ENCODE results near the gene ANK2. TPM values are rescaled to one million over a fixed set of nuclear protein-coding genes. Genes with fewer than 3 reads are reported as not detected.

ANK2 gene
- total and polyA plus RNA-seq, 2 donors from 2014 or later = 21.1 to 125 TPM

DNA sequence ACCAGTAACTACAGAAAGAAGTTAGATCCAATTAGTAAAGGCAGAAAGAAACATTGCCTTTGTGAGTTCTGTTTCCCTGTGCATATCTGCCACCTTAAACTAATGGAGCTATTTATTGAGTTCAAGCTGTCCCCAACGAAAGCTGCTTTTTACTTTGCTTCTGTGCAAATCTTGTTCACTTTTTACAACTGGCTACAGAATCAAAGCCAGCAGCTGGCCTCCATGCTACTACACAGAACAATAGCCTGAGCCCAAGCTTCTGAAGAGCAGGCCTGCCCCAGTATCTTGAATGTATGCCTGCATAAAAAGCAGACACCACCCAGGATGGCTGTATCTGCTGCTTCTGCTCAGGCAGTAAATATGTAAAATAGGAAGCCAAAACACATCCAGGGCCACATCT, 28.1 kb downstream of the ANK2 start:
- no peaks in the 10 kb centered on the region for H3K9me3 ChIP-seq (ENCODE audit: control insufficient read depth in 2 of 3, insufficient read depth in 1 of 3, low read length in 3 of 3)
- H3K27me3 ChIP-seq (ENCODE audit: control insufficient read depth, insufficient read depth, low read length) = no peaks in the 10 kb centered on the region
- TF ChIP-seq, protein P1, sequence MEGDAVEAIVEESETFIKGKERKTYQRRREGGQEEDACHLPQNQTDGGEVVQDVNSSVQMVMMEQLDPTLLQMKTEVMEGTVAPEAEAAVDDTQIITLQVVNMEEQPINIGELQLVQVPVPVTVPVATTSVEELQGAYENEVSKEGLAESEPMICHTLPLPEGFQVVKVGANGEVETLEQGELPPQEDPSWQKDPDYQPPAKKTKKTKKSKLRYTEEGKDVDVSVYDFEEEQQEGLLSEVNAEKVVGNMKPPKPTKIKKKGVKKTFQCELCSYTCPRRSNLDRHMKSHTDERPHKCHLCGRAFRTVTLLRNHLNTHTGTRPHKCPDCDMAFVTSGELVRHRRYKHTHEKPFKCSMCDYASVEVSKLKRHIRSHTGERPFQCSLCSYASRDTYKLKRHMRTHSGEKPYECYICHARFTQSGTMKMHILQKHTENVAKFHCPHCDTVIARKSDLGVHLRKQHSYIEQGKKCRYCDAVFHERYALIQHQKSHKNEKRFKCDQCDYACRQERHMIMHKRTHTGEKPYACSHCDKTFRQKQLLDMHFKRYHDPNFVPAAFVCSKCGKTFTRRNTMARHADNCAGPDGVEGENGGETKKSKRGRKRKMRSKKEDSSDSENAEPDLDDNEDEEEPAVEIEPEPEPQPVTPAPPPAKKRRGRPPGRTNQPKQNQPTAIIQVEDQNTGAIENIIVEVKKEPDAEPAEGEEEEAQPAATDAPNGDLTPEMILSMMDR (IDR thresholded peaks at IDR 0.05; ENCODE audit: borderline replicate concordance, extremely low read depth, insufficient read depth) = no peak
- H3K36me3 ChIP-seq (ENCODE audit: control insufficient read depth in 2 of 3, insufficient read depth in 3 of 3, low read length in 3 of 3) = no peaks in the 10 kb centered on the region
- DNase-seq (no peak), FAIRE-seq (no peak)
- intact Hi-C loops (cut with DNase I) = no loop called here
- no peak overlapping the region for H3K27ac ChIP-seq (ENCODE audit: low read depth in 2 of 2, low read length in 2 of 2)
- no peak overlapping the region for H3K4me3 ChIP-seq (ENCODE audit: low read length in 3 of 3)
- H3K9ac ChIP-seq (ENCODE audit: low read length in 3 of 3) = no peak overlapping the region
- H3K4me1 ChIP-seq (ENCODE audit: control insufficient read depth in 2 of 3, insufficient read depth in 2 of 3, low read depth in 1 of 3, low read length in 3 of 3) = no peaks in the 10 kb centered on the region

DNA sequence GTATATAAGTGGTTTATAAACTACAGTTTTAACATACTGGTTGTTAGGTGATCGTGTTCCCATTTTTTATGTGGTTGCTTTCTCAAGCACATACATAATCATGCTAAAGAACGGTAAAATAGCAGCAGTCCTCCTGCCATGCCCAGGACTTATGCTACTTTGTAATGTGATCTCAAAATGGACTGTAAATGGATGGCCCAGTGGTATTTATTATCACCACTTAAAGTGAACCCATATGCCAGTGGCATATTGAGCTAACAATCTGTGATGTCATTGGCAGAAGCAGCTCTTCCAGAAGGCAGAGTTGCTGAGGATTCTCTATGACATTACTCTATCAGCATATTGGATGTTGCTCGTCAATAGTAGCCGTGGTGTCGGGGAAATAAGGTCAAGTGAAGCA, 28.6 kb downstream of the ANK2 start:
- H3K9me3 ChIP-seq (ENCODE audit: control insufficient read depth in 2 of 3, insufficient read depth in 1 of 3, low read length in 3 of 3) = no peaks in the 10 kb centered on the region
- FAIRE-seq (no peak), DNase-seq (no peak)
- H3K4me3 ChIP-seq (ENCODE audit: low read length in 3 of 3) = no peak overlapping the region
- H3K27ac ChIP-seq (ENCODE audit: low read depth in 2 of 2, low read length in 2 of 2) = no peak overlapping the region
- no peaks in the 10 kb centered on the region for H3K4me1 ChIP-seq (ENCODE audit: control insufficient read depth in 2 of 3, insufficient read depth in 2 of 3, low read depth in 1 of 3, low read length in 3 of 3)
- H3K27me3 ChIP-seq (ENCODE audit: control insufficient read depth, insufficient read depth, low read length) = no peaks in the 10 kb centered on the region
- H3K9ac ChIP-seq (ENCODE audit: low read length in 3 of 3) = no peak overlapping the region
- TF ChIP-seq, protein P1 (IDR thresholded peaks at IDR 0.05; ENCODE audit: borderline replicate concordance, extremely low read depth, insufficient read depth) = no peak
- H3K36me3 ChIP-seq (ENCODE audit: control insufficient read depth in 2 of 3, insufficient read depth in 3 of 3, low read length in 3 of 3) = no peaks in the 10 kb centered on the region
- intact Hi-C loops (cut with DNase I) = no loop called here

DNA sequence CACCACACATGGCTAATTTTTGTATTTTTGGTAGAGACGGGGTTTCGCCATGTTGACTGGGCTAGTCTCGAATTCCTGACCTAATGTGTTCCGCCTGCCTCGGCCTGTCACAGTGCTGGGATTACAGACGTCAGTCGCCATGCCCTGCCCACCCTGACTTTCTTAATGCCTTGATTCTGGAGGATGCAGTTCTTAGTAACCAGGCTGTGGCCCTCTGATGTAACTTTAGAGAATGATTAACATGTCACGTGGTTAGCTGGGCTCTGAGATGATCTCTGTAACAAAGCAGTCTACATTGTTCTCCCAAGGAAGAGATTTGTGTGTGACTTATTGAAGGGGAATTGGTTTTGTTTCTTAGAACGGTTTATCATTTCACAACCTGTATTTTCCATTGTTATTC, 30.6 kb downstream of the ANK2 start:
- no peak overlapping the region for H3K4me3 ChIP-seq (ENCODE audit: low read length in 3 of 3)
- H3K27ac ChIP-seq (ENCODE audit: low read depth in 2 of 2, low read length in 2 of 2) = no peak overlapping the region
- DNase-seq = peak in 2 of 5 donors; percentile 48
- H3K27me3 ChIP-seq (ENCODE audit: control insufficient read depth, insufficient read depth, low read length) = no peaks in the 10 kb centered on the region
- no peak overlapping the region for H3K9ac ChIP-seq (ENCODE audit: low read length in 3 of 3)
- H3K4me1 ChIP-seq (ENCODE audit: control insufficient read depth in 2 of 3, insufficient read depth in 2 of 3, low read depth in 1 of 3, low read length in 3 of 3) = no peaks in the 10 kb centered on the region
- H3K9me3 ChIP-seq (ENCODE audit: control insufficient read depth in 2 of 3, insufficient read depth in 1 of 3, low read length in 3 of 3) = no peaks in the 10 kb centered on the region
- no peak for FAIRE-seq
- H3K36me3 ChIP-seq (ENCODE audit: control insufficient read depth in 2 of 3, insufficient read depth in 3 of 3, low read length in 3 of 3) = no peaks in the 10 kb centered on the region
- TF ChIP-seq, protein P1 (IDR thresholded peaks at IDR 0.05; ENCODE audit: borderline replicate concordance, extremely low read depth, insufficient read depth) = no peak
- intact Hi-C loops (cut with DNase I) = no loop called here

DNA sequence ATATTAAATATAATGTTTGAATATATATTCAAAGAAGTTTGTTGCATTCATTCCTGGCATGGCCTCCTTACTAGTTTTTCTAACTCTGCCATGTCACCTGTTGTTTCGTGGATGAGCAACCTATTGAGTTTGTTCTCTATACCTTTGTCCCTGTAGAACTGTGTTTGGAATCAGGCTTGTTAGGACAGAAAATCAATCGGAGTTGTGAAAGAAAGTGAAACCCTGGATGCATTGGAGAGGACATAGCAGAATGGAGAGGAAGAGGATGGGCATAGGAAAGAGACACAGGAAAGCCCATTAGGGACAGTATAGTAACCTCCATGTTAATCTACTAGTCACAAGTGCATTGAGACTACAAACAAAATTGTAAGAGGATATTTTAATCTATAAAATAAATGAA, 31.2 kb downstream of the ANK2 start:
- no peak overlapping the region for H3K27ac ChIP-seq (ENCODE audit: low read depth in 2 of 2, low read length in 2 of 2)

More for the DNA sequence above, 31.2 kb downstream of the ANK2 start:
- H3K9me3 ChIP-seq (ENCODE audit: control insufficient read depth in 2 of 3, insufficient read depth in 1 of 3, low read length in 3 of 3) = no peaks in the 10 kb centered on the region
- TF ChIP-seq, protein P1 (IDR thresholded peaks at IDR 0.05; ENCODE audit: borderline replicate concordance, extremely low read depth, insufficient read depth) = no peak
- no peaks in the 10 kb centered on the region for H3K4me1 ChIP-seq (ENCODE audit: control insufficient read depth in 2 of 3, insufficient read depth in 2 of 3, low read depth in 1 of 3, low read length in 3 of 3)
- no peaks in the 10 kb centered on the region for H3K27me3 ChIP-seq (ENCODE audit: control insufficient read depth, insufficient read depth, low read length)
- no peak overlapping the region for H3K9ac ChIP-seq (ENCODE audit: low read length in 3 of 3)
- intact Hi-C loops (cut with DNase I) = no loop called here
- DNase-seq = no peak
- FAIRE-seq = no peak
- no peak overlapping the region for H3K4me3 ChIP-seq (ENCODE audit: low read length in 3 of 3)
- no peaks in the 10 kb centered on the region for H3K36me3 ChIP-seq (ENCODE audit: control insufficient read depth in 2 of 3, insufficient read depth in 3 of 3, low read length in 3 of 3)
